SK-N-MC (cell line): ENCODE data around the gene RASIP1.

Experiments
- EZH2 ChIP-seq: fragments of 200-600 bp; sonication (generic); IDR thresholded peaks from one replicate; pipeline ENCODE4 v1.6.1; 2017; ENCODE audit warnings: antibody characterized with exemption
- FOXP2 ChIP-seq: optimal IDR thresholded peaks from 2 replicates; pipeline ENCODE3; 2011; ENCODE audit warnings: mild to moderate bottlenecking, moderate library complexity; ENCODE audit not compliant: insufficient read depth; ENCODE audit errors: extremely low read length, control extremely low read depth
- POLR2AphosphoS5 ChIP-seq: IDR thresholded peaks from 2 replicates; pipeline ENCODE4 v1.6.1; 2012; ENCODE audit warnings: mild to moderate bottlenecking, low read depth, low read length, borderline replicate concordance

GRCh38 chr19:48673436-48674100, 66.8 kb downstream of the RASIP1 start:
- TF ChIP-seq POLR2AphosphoS5 (no peak), EZH2 (no peak), FOXP2 (no peak)
